ENCODE data around the gene JADE3.

The JADE3 gene

DNA sequence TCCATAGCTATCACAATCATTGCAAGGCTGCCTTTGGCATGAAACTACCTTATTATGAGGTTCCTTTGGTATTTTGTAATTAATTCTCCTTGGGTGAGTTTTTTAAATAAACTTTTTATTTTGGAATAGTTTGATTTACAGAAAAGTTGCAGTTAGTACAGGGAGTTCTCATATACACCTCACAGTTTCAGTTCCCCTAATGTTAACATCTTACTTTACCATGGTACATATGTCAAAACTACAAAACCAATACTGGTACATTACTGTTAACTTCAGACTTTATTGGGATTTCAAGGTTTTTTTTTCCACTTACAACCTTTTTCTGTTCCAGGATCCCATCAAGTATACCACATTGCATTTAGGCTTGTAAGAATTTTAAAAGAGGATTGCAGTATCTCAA, 114.0 kb downstream of the JADE3 start:
- H3K27ac ChIP-seq: no peak overlapping the region
- no peak for TF ChIP-seq ZFX (IDR thresholded peaks at IDR 0.05; ENCODE audit: borderline replicate concordance)
- TF ChIP-seq CTCF (IDR thresholded peaks at IDR 0.05): no peak

GRCh38 chrX:47030339-47030738, 118.1 kb downstream of the JADE3 start:
- TF ChIP-seq CTCF (IDR thresholded peaks at IDR 0.05) (peak; percentile 64), ZFX (IDR thresholded peaks at IDR 0.05; ENCODE audit: borderline replicate concordance) (no peak)
- no peak overlapping the region for H3K27ac ChIP-seq

DNA sequence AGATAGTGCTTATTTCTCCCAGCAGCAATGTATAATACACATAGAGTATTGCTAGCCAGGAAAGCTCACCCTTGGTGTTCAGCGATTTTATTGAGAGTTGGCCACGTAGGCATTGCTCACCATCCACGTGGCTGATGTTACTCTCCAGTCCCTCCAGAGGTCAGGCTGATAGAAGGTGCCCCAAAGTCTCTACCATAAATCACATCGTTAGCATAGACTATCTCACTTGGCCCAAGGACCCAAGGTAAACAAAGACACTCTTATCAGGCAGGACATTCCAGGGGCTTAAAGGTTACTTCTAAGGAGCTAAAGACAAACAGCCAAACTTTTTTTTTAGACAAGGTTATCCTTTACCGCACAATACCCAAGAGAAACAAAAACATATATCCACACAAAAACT, 135.8 kb downstream of the JADE3 start:
- no peak overlapping the region for H3K27ac ChIP-seq
- TF ChIP-seq CTCF (IDR thresholded peaks at IDR 0.05) (no peak), ZFX (IDR thresholded peaks at IDR 0.05; ENCODE audit: borderline replicate concordance) (no peak)

DNA sequence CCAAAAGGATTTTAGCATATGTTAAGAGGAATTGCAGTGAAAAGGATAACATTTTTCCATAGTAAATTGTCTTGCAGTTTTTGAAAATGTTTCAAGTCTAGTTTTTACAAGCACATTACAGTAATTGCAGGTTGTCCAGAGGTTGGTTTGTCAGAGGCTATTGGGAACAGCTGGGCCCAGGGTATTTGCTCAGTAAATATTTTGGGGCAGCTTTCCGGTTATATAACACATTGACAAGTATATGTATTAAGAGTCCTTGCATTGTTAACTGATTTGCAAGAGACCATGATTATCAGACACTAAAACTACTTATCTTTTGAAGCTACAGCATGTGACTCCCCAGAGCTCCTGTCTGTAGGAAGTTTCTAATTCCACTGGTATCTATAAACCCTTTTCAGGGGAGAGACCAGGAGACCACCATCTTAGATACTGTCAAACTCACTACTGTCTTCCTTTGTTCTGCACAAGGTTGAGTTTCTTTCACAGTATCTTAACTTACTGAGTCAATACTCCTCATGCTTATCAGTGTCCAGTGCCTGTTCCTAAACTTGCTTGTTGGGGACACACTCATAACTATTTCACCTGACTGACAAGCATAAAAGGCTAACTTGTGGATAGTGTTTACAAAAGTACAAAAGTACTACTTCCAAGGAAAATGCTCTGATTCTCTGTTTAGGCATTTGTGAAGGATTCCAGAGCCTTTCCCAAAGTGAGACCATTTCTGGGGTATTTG, 147.1 kb downstream of the JADE3 start:
- H3K27ac ChIP-seq: no peak overlapping the region
- TF ChIP-seq ZFX (IDR thresholded peaks at IDR 0.05; ENCODE audit: borderline replicate concordance) (no peak), CTCF (IDR thresholded peaks at IDR 0.05) (no peak)

GRCh38 chrX:47060708-47061107, 148.5 kb downstream of the JADE3 start:
- no peak overlapping the region for H3K27ac ChIP-seq
- TF ChIP-seq ZFX (IDR thresholded peaks at IDR 0.05; ENCODE audit: borderline replicate concordance) (no peak), CTCF (IDR thresholded peaks at IDR 0.05) (no peak)

DNA sequence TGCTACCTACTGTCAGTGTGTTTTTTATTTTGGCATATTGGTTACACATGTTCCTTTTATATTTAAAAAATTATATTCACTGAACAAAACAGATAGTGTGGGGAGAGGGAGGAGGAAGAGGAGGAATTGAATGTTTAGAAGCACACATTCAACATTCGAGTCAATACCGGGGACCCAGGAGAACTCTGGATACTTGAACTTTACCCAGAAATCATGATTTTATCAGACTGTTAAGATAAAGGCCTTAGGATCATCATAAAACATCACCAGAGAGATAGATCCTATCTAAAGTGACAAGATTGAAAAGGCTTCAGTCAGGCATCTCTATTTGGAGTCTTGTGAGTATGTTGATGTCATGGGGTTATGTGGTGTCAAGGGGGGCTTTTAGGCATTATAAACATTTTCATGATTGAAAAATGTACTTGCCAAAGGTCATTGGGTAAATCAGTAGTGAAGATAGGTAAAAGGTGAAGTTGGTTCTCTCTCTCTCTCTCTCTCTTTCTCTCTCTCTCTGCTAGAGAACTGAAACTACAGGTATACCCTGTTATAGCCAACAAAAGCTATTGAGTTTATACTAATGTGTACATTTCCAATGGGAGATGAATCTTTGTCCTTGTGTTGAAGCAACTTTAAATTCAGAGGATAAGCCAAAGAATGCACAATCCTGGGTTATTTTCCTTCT, 149.2 kb downstream of the JADE3 start:
- no peak overlapping the region for H3K27ac ChIP-seq
- TF ChIP-seq ZFX (IDR thresholded peaks at IDR 0.05; ENCODE audit: borderline replicate concordance): no peak
- TF ChIP-seq CTCF (IDR thresholded peaks at IDR 0.05): no peak

GRCh38 chrX:47063179-47063578, 151.0 kb downstream of the JADE3 start:
- no peak overlapping the region for H3K27ac ChIP-seq
- TF ChIP-seq ZFX (IDR thresholded peaks at IDR 0.05; ENCODE audit: borderline replicate concordance): no peak
- TF ChIP-seq CTCF (IDR thresholded peaks at IDR 0.05): no peak

Data from 22Rv1 (cell line).